MM.1S (cell line): Measurements from ENCODE around the gene ZNF786.

Experiments
- DNase-seq: peaks from one replicate; pipeline ENCODE4 v3.0.0-alpha.2; 2015
- H2AFZ ChIP-seq: fragments of 300-600 bp; sonication (generic); 2 replicates; pipeline ENCODE4 v1.6.0; 2016; ENCODE audit warnings: antibody characterized with exemption, low read length
- H3F3A ChIP-seq: fragments of 300-600 bp; sonication (generic); 2 replicates; pipeline ENCODE4 v1.6.1; 2016; ENCODE audit warnings: mild to moderate bottlenecking, antibody characterized with exemption, low read length, moderate library complexity, mixed read lengths; ENCODE audit not compliant: insufficient read depth
- H3K27ac ChIP-seq: fragments of 300-600 bp; sonication (generic); 2 replicates; pipeline ENCODE4 v1.5.1; 2016; ENCODE audit warnings: mild to moderate bottlenecking, low read length
- H3K27me3 ChIP-seq: fragments of 300-600 bp; sonication (generic); replicated peaks from 2 replicates; pipeline ENCODE4 v1.6.0; 2016; ENCODE audit warnings: low read length; ENCODE audit not compliant: insufficient read depth
- H3K36me3 ChIP-seq: fragments of 300-600 bp; sonication (generic); replicated peaks from 2 replicates; pipeline ENCODE4 v1.6.1; 2016; ENCODE audit warnings: mild to moderate bottlenecking, low read length, mixed read lengths; ENCODE audit not compliant: insufficient read depth
- H3K4me1 ChIP-seq: fragments of 300-600 bp; sonication (generic); 2 replicates; pipeline ENCODE4 v1.6.1; 2016; ENCODE audit warnings: low read length, mixed read lengths
- H3K4me2 ChIP-seq: fragments of 300-600 bp; sonication (generic); 2 replicates; pipeline ENCODE4 v1.6.0; 2016; ENCODE audit warnings: low read depth, low read length
- H3K4me3 ChIP-seq: fragments of 300-600 bp; sonication (generic); 2 replicates; pipeline ENCODE4 v1.5.1; 2016; ENCODE audit warnings: low read length, mixed read lengths
- H3K79me2 ChIP-seq: fragments of 300-600 bp; sonication (generic); 2 replicates; pipeline ENCODE4 v1.6.1; 2016; ENCODE audit warnings: mixed run types, low read length, mixed read lengths
- H3K9ac ChIP-seq: fragments of 300-600 bp; sonication (generic); 2 replicates; pipeline ENCODE4 v1.6.1; 2016; ENCODE audit warnings: low read length, mixed read lengths
- H3K9me2 ChIP-seq: fragments of 300-600 bp; sonication (generic); replicated peaks from 2 replicates; pipeline ENCODE4 v1.6.1; 2016; ENCODE audit warnings: mild to moderate bottlenecking, low read length, mixed read lengths; ENCODE audit not compliant: insufficient read depth
- H3K9me3 ChIP-seq: fragments of 300-600 bp; sonication (generic); replicated peaks from 2 replicates; pipeline ENCODE4 v1.6.1; 2016; ENCODE audit warnings: mild to moderate bottlenecking, low read length, mixed read lengths; ENCODE audit not compliant: insufficient read depth
- H4K20me1 ChIP-seq: fragments of 300-600 bp; sonication (generic); 2 replicates; pipeline ENCODE4 v1.6.1; 2016; ENCODE audit warnings: mild to moderate bottlenecking, low read length, moderate library complexity, mixed read lengths; ENCODE audit not compliant: insufficient read depth
- EZH2 ChIP-seq: fragments of 300-600 bp; sonication (generic); optimal IDR thresholded peaks from 2 replicates; pipeline ENCODE3; 2017; ENCODE audit warnings: low read depth, mild to moderate bottlenecking, antibody characterized with exemption, low read length, mixed read lengths
- EZH2phosphoT487 ChIP-seq: fragments of 300-600 bp; sonication (generic); IDR thresholded peaks from 2 replicates; pipeline ENCODE4 v1.6.1; 2018; ENCODE audit warnings: antibody characterized with exemption, low read length
- TF ChIP-seq, protein P1 (sequence below): fragments of 300-600 bp; sonication (generic); IDR thresholded peaks from 2 replicates; pipeline ENCODE4 v1.5.1; 2016; ENCODE audit warnings: antibody characterized with exemption, low read length, mixed read lengths

Gene ZNF786

DNA sequence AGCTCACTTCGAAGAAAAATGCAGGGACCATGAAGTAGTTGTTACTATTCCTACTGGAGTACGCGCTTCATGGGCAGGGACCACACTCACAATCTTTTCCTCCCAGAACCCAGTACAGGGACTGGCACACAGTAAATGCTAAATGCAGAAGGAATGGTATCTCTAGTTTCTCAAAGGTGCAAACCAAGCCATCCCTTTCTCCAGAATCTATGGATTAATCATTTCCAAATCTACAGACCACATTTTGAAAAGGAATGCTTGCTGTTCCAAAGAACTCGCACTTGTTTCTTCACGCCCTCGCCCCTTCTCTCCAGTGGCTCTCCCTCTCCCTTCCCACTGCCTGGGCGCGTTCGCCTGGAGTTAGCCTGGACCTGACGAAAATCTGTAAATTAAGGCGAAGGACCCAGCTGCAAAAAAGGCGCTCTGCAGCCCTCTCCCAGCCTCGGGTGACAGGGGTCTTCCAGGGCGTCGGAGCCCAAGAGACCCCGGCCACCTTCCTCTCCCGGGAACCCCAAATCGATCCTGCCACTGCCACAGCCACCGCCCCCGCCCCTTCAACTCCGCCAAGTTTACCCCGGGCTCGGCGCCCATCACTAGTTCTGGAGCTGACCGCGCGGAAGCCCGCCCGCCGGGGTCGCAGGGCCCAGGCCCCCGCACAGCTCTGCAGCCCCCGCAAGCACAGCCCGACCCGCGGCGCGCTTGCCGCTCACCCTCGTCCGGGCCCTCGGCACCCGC, 62.7 kb downstream of the ZNF786 start:
- Histone ChIP-seq H3K79me2 (peaks cover 53% of the 10 kb centered on the region), H3K36me3 (no peaks in the 10 kb centered on the region)

GRCh38 chr7:149027055-149027454, 63.5 kb downstream of the ZNF786 start:
- H3K9me2 ChIP-seq, result no peaks in the 10 kb centered on the region
- H3K4me3 ChIP-seq, result peak overlapping the region; percentile 82
- peaks cover 9% of the 10 kb centered on the region; the same call in 1 of the 2 replicates for H3K4me1 ChIP-seq
- H3F3A ChIP-seq, result peaks cover 23% of the 10 kb centered on the region
- H3K27me3 ChIP-seq, result no peaks in the 10 kb centered on the region
- peak overlapping the region; percentile 80; the same call in 1 of the 2 replicates for H3K27ac ChIP-seq
- H4K20me1 ChIP-seq, result peaks cover under 1% of the 10 kb centered on the region; the same call in 1 of the 2 replicates
- H3K9me3 ChIP-seq, result no peaks in the 10 kb centered on the region
- 0 out of 2 replicates have a peak overlapping the region, but pooled peaks have one; percentile 67 for H2AFZ ChIP-seq
- peaks cover 60% of the 10 kb centered on the region for H3K79me2 ChIP-seq
- DNase-seq, result peak; percentile 22
- peak overlapping the region; percentile 71 for H3K4me2 ChIP-seq
- peak overlapping the region; percentile 92 for H3K9ac ChIP-seq
- TF ChIP-seq EZH2phosphoT487 (no peak), EZH2 (no peak)
- TF ChIP-seq, protein P1, sequence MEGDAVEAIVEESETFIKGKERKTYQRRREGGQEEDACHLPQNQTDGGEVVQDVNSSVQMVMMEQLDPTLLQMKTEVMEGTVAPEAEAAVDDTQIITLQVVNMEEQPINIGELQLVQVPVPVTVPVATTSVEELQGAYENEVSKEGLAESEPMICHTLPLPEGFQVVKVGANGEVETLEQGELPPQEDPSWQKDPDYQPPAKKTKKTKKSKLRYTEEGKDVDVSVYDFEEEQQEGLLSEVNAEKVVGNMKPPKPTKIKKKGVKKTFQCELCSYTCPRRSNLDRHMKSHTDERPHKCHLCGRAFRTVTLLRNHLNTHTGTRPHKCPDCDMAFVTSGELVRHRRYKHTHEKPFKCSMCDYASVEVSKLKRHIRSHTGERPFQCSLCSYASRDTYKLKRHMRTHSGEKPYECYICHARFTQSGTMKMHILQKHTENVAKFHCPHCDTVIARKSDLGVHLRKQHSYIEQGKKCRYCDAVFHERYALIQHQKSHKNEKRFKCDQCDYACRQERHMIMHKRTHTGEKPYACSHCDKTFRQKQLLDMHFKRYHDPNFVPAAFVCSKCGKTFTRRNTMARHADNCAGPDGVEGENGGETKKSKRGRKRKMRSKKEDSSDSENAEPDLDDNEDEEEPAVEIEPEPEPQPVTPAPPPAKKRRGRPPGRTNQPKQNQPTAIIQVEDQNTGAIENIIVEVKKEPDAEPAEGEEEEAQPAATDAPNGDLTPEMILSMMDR, result no peak
- H3K36me3 ChIP-seq, result no peaks in the 10 kb centered on the region

More for the DNA sequence above, 62.7 kb downstream of the ZNF786 start:
- TF ChIP-seq EZH2 (no peak), EZH2phosphoT487 (no peak)
- TF ChIP-seq, protein P1, result no peak
- Histone ChIP-seq H3F3A (peaks cover 23% of the 10 kb centered on the region), H3K9me3 (no peaks in the 10 kb centered on the region), H3K4me3 (peak overlapping the region; percentile 82), H3K4me2 (peak overlapping the region; percentile 71), H3K4me1 (peaks cover 9% of the 10 kb centered on the region; the same call in 1 of the 2 replicates), H2AFZ (peak overlapping the region; percentile 67), H3K9me2 (no peaks in the 10 kb centered on the region), H3K27me3 (no peaks in the 10 kb centered on the region), H3K27ac (peak overlapping the region; percentile 80), H3K9ac (peak overlapping the region; percentile 92), H4K20me1 (no peaks in the 10 kb centered on the region)
- peak; percentile 21 for DNase-seq

- no peak for DNase-seq
- TF ChIP-seq EZH2, result no peak
- TF ChIP-seq, protein P1, result no peak
- TF ChIP-seq EZH2phosphoT487, result no peak
- Histone ChIP-seq H3K9me2 (no peaks in the 10 kb centered on the region), H2AFZ (no peak overlapping the region), H3K9ac (no peak overlapping the region), H3K4me3 (no peak overlapping the region), H3K27me3 (no peaks in the 10 kb centered on the region), H3K4me2 (no peak overlapping the region), H3K79me2 (peaks cover 88% of the 10 kb centered on the region), H3K9me3 (no peaks in the 10 kb centered on the region), H3K36me3 (peaks cover 12% of the 10 kb centered on the region), H4K20me1 (peaks cover 4% of the 10 kb centered on the region; the same call in 1 of the 2 replicates), H3K4me1 (peaks cover 9% of the 10 kb centered on the region; the same call in 1 of the 2 replicates), H3F3A (peaks cover 14% of the 10 kb centered on the region), H3K27ac (no peak overlapping the region)
These were observed 66.9 kb downstream of the ZNF786 start for GRCh38 chr7:149023662-149024061.
